ENCODE results near the gene GLRX.

DNA sequence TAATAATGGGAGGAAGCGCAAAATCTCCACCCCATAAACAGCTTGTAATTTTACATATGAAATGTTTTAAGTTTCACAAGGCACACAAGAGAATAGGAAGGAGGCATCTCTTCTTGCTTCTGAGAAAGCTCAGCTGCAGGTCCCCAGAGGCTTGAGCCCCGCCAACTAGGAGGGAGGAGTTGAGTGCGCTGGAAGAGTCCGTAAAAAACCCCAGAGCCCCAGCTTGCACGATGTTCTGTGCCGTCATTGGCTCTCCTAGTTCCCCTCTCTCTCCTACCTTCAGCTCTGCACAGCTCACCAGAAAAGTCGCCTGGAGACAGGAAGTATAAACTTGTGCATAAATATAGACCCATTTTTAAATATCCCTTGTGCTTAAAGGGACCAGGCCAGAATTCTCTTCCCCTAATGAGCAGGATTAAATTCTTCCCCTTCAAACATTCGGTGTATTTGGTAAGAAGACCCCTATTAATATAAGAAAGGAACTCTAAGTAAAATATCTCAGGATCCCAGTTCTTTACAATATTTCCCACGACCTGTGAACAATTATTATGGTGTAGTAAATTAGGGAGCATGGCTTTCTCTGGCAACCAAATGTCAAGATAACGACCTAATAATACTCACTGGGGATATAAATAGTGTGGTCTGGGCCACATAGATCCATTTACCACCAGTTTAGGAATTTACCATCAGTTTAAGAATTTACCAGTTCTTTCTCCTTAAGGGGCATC is 13.7 kb downstream of the GLRX start:
- TF ChIP-seq, protein P1, sequence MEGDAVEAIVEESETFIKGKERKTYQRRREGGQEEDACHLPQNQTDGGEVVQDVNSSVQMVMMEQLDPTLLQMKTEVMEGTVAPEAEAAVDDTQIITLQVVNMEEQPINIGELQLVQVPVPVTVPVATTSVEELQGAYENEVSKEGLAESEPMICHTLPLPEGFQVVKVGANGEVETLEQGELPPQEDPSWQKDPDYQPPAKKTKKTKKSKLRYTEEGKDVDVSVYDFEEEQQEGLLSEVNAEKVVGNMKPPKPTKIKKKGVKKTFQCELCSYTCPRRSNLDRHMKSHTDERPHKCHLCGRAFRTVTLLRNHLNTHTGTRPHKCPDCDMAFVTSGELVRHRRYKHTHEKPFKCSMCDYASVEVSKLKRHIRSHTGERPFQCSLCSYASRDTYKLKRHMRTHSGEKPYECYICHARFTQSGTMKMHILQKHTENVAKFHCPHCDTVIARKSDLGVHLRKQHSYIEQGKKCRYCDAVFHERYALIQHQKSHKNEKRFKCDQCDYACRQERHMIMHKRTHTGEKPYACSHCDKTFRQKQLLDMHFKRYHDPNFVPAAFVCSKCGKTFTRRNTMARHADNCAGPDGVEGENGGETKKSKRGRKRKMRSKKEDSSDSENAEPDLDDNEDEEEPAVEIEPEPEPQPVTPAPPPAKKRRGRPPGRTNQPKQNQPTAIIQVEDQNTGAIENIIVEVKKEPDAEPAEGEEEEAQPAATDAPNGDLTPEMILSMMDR (IDR thresholded peaks at IDR 0.05): no peak
- TF ChIP-seq ZFX (IDR thresholded peaks at IDR 0.05; ENCODE audit: borderline replicate concordance): no peak

Measured in 22Rv1 (cell line).